Measurements from ENCODE around the gene IGFBP1.

GRCh38 chr7:45892407-45893035 lies 4.2 kb downstream of the IGFBP1 start:
- TF ChIP-seq POLR2A (IDR thresholded peaks at IDR 0.05; ENCODE audit: extremely low read depth, insufficient read length) (no peak), CTCF (IDR thresholded peaks at IDR 0.05; ENCODE audit: low read depth, low read length) (no peak), MAX (IDR thresholded peaks at IDR 0.05; ENCODE audit: low read depth, low read length) (no peak), MYC (IDR thresholded peaks at IDR 0.05; ENCODE audit: low read depth, low read length) (no peak)

Measured in NB4 (cell line).